Neuronal stem cell (in vitro differentiated cells): ENCODE measurements around the gene PLXNA4.

Experiments
- DNase-seq: peaks from one replicate; pipeline ENCODE4 v3.0.0-alpha.2; 2013; ENCODE audit warnings: low spot score
- H2AFZ ChIP-seq: one replicate; pipeline ENCODE4 v1.6.1; 2013; ENCODE audit warnings: mild to moderate bottlenecking, low read length, inconsistent platforms
- H2AK5ac ChIP-seq: 2 replicates; pipeline ENCODE4 v1.6.1; 2013; ENCODE audit warnings: low read depth, mild to moderate bottlenecking, inconsistent platforms, low read length, moderate library complexity, mixed read lengths
- H2BK120ac ChIP-seq: 2 replicates; pipeline ENCODE4 v1.6.1; 2013; ENCODE audit warnings: low read depth, mild to moderate bottlenecking, inconsistent platforms, low read length, moderate library complexity, mixed read lengths
- H2BK12ac ChIP-seq: one replicate; pipeline ENCODE4 v1.6.1; 2013; ENCODE audit warnings: low read length, inconsistent platforms
- H2BK15ac ChIP-seq: 2 replicates; pipeline ENCODE4 v1.6.1; 2013; ENCODE audit warnings: mild to moderate bottlenecking, low read length, inconsistent platforms, mixed read lengths
- H2BK5ac ChIP-seq: one replicate; pipeline ENCODE4 v1.6.1; 2013; ENCODE audit warnings: inconsistent platforms, mild to moderate bottlenecking, low read length, moderate library complexity
- H3K14ac ChIP-seq: one replicate; pipeline ENCODE4 v1.6.1; 2013; ENCODE audit warnings: low read length, inconsistent platforms
- H3K18ac ChIP-seq: 2 replicates; pipeline ENCODE4 v1.6.1; 2013; ENCODE audit warnings: low read length, inconsistent platforms
- H3K23ac ChIP-seq: 2 replicates; pipeline ENCODE4 v1.6.1; 2013; ENCODE audit warnings: low read depth, mild to moderate bottlenecking, mixed read lengths, low read length, inconsistent platforms; ENCODE audit not compliant: poor library complexity
- H3K27ac ChIP-seq: replicated peaks from 3 replicates; pipeline ENCODE4 v1.5.1; 2013; ENCODE audit warnings: low read length, inconsistent platforms
- H3K27me3 ChIP-seq, 3 experiments: 2 replicates each; pipeline ENCODE4 v1.6.1; 2013; ENCODE audit warnings: low read length in 3 of 3, mild to moderate bottlenecking in 2 of 3, inconsistent platforms in 1 of 3, low read depth in 1 of 3, mixed read lengths in 1 of 3, moderate library complexity in 1 of 3; ENCODE audit not compliant: control insufficient read depth in 3 of 3, insufficient read depth in 3 of 3
- H3K36me3 ChIP-seq, 2 donors: replicated peaks in 1 of 2; 2 replicates each; pipeline ENCODE4 v1.6.1; 2013; ENCODE audit warnings: low read length in 2 of 2; ENCODE audit not compliant: control insufficient read depth in 2 of 2, insufficient read depth in 2 of 2
- H3K4ac ChIP-seq: 2 replicates; pipeline ENCODE4 v1.6.1; 2013; ENCODE audit warnings: inconsistent platforms, mild to moderate bottlenecking, low read length, moderate library complexity
- H3K4me1 ChIP-seq, 2 donors: 1 replicate in 1 of 2; 2 replicates in 1 of 2; pipeline ENCODE4 v1.6.1; 2013; ENCODE audit warnings: low read length in 2 of 2, low read depth in 1 of 2; ENCODE audit not compliant: control insufficient read depth in 2 of 2, insufficient read depth in 1 of 2
- H3K4me2 ChIP-seq: one replicate; pipeline ENCODE4 v1.6.1; 2013; ENCODE audit warnings: mild to moderate bottlenecking, low read length, inconsistent platforms; ENCODE audit not compliant: insufficient read depth, poor library complexity, severe bottlenecking
- H3K4me3 ChIP-seq, 2 donors: 2 replicates each; pipeline ENCODE4 v1.5.1; 2013; ENCODE audit warnings: low read length in 2 of 2, mild to moderate bottlenecking in 2 of 2, inconsistent platforms in 1 of 2, moderate library complexity in 1 of 2
- H3K79me1 ChIP-seq: one replicate; pipeline ENCODE4 v1.6.1; 2013; ENCODE audit warnings: low read depth, mild to moderate bottlenecking, inconsistent platforms, low read length, moderate library complexity
- H3K9ac ChIP-seq: one replicate; pipeline ENCODE4 v1.6.1; 2013; ENCODE audit warnings: mild to moderate bottlenecking, low read depth, low read length, inconsistent platforms; ENCODE audit not compliant: poor library complexity
- H3K9me3 ChIP-seq, 2 donors: replicated peaks in 1 of 2; 2 replicates each; pipeline versions ENCODE3 to v1.6.1; 2013; ENCODE audit warnings: low read length in 2 of 2, mild to moderate bottlenecking in 2 of 2, inconsistent platforms in 1 of 2, low read depth in 1 of 2, mixed read lengths in 1 of 2, moderate library complexity in 1 of 2; ENCODE audit not compliant: control insufficient read depth in 2 of 2, insufficient read depth in 1 of 2
- H4K8ac ChIP-seq: one replicate; pipeline ENCODE4 v1.6.1; 2013; ENCODE audit warnings: low read depth, mild to moderate bottlenecking, inconsistent platforms, low read length, moderate library complexity
- H4K91ac ChIP-seq: one replicate; pipeline ENCODE4 v1.6.1; 2013; ENCODE audit warnings: low read length, low read depth, mild to moderate bottlenecking, inconsistent platforms; ENCODE audit not compliant: poor library complexity
- WGBS, 2 donors: extraction: QIAGEN DNeasy Blood & Tissue Kit; methylation state at CpG; one replicate each; pipeline ENCODE4 v1.1.7; 2013; ENCODE audit warnings: missing lambda C conversion rate in 2 of 2, mixed read lengths in 1 of 2; ENCODE audit not compliant: insufficient read length in 2 of 2, insufficient replicate concordance in 1 of 2; ENCODE audit errors: extremely low coverage in 2 of 2; 5-methylcytosine and 5-hydroxymethylcytosine counted together

PLXNA4 gene

DNA sequence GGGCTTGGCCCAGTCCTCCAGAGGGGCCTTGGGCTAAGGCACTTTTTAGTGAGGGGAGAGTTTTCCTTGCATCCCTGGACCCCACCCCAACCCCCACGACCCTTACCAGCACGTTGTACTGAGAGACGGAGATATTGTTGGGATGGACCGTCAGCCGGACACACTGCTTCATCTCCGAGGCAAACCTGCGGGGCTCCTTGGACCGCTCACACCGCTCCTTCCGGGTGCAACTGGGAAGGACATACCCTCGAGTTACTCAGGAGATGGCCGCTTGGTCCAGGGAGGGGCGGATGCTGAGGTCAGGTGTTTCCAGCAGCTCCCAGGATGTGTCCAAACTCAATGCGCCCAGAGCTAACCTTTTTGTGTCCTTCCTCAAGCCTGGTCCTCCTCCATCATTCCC, 348.0 kb downstream of the PLXNA4 start:
- no CpG with 5 or more reads among the region's 14 CpGs for WGBS, 2 donors
- no peak overlapping the region for H3K14ac ChIP-seq

DNA sequence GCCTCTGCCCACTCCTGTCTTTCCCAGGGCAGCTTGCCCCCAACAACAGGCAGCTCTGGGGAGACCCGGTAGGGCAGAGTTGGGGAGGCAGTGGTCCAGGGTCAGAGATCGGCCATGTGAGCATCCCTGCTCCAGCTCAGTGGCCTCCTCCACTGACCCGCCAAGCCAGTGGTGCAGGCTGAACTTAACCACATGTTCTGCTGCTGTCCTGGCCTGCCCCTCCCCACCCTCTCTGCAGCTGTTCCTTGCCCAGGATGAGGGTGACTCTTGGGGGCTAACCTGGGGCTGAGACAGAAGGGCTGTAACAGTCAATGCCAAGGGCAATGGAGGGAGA, 349.3 kb downstream of the PLXNA4 start:
- Histone ChIP-seq H3K79me1 (no peaks in the 10 kb centered on the region), H3K36me3 (no peaks in the 10 kb centered on the region), H3K4me1 (peaks cover 0 to 11% of the 10 kb centered on the region in 2 donors), H3K4ac (no peak overlapping the region), H3K18ac (peak overlapping the region; percentile 66), H3K14ac (peak overlapping the region; percentile 10), H2AFZ (no peak overlapping the region), H2BK120ac (no peak overlapping the region), H2BK15ac (peak overlapping the region; percentile 43), H3K27me3 (no peaks in the 10 kb centered on the region), H3K9ac (no peak overlapping the region), H3K4me2 (no peak overlapping the region), H4K8ac (no peak overlapping the region), H2BK5ac (peak overlapping the region; percentile 43), H3K27ac (no peak overlapping the region), H3K23ac (peak overlapping the region; percentile 6), H2AK5ac (peak overlapping the region; percentile 88), H2BK12ac (no peak overlapping the region), H3K9me3 (no peaks in the 10 kb centered on the region), H3K4me3 (no peak overlapping the region), H4K91ac (no peak overlapping the region)
- WGBS, 2 donors, result no CpG with 5 or more reads among the region's 3 CpGs
- no peak for DNase-seq

More for the DNA sequence above, 348.0 kb downstream of the PLXNA4 start:
- Histone ChIP-seq H2BK5ac (no peak overlapping the region), H3K23ac (no peak overlapping the region), H3K36me3 (no peaks in the 10 kb centered on the region), H2BK15ac (peak overlapping the region; percentile 31), H4K8ac (no peak overlapping the region), H2AK5ac (peak overlapping the region; percentile 8), H3K9ac (no peak overlapping the region), H2BK12ac (no peak overlapping the region), H3K9me3 (no peaks in the 10 kb centered on the region), H2AFZ (no peak overlapping the region), H4K91ac (no peak overlapping the region), H3K27ac (no peak overlapping the region), H3K79me1 (no peaks in the 10 kb centered on the region), H3K4me3 (no peak overlapping the region), H3K4me2 (no peak overlapping the region), H3K4me1 (peaks cover 0 to 18% of the 10 kb centered on the region in 2 donors), H3K4ac (no peak overlapping the region), H3K27me3 (no peaks in the 10 kb centered on the region), H3K18ac (peak overlapping the region; percentile 11), H2BK120ac (no peak overlapping the region)
- no peak for DNase-seq

DNA sequence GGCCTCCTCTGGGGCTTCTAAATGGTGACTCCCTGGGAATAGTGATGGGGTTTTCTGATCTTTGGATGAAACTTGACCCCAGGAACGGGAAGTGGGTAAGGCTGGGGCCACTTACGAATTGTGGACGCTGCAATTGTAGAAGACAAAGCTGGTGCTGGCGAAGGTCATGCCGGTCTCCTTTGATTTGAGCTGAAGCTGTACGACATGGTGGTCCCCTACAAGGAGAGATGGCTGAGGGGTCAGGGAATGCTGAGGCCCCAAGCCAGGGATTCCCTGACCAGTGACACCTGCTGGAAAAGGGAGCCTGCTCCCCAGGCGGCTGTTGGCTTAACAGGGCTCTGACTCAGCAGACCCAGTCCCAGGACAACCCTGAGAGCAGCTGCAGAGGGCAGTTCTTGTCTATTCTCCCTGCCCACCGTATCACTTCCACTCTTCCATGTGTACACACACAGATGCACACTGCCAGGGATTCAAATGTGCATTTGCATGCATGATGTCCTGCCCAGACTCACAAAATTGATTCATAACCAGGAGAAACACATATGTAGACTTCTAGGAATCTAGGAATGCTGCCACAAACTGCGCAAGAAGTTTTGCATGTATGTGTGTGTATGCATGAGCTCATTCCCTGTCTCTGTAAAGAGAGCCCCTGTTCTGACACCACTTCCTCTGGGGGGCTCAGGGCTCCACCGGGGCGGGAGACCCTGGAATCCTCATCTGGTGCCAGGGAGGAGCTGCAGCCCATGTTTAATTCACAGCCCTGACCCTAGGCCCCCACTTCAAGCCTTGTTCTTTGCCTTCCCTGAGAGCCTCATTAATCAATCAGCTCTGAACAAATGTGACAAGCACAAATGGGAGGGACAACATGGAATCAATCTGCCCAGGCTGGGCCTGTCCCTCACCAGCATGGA, 350.0 kb downstream of the PLXNA4 start:
- H3K9me3 ChIP-seq, result no peaks in the 10 kb centered on the region
- H2BK12ac ChIP-seq, result no peak overlapping the region
- no peak overlapping the region for H3K27ac ChIP-seq
- peak overlapping the region; percentile 43 for H2BK15ac ChIP-seq
- no peak for DNase-seq
- peak overlapping the region; percentile 43 for H2BK5ac ChIP-seq
- H3K27me3 ChIP-seq, result no peaks in the 10 kb centered on the region
- H3K79me1 ChIP-seq, result no peaks in the 10 kb centered on the region
- H3K9ac ChIP-seq, result no peak overlapping the region
- no peak overlapping the region for H2AFZ ChIP-seq
- no peak overlapping the region for H3K23ac ChIP-seq
- no peak overlapping the region for H3K4me2 ChIP-seq
- H3K4ac ChIP-seq, result no peak overlapping the region
- H3K36me3 ChIP-seq, result no peaks in the 10 kb centered on the region
- no CpG with 5 or more reads among the region's 11 CpGs for WGBS, 2 donors
- H2BK120ac ChIP-seq, result no peak overlapping the region
- no peak overlapping the region for H4K8ac ChIP-seq
- peak overlapping the region; percentile 29 for H3K18ac ChIP-seq
- no peak overlapping the region for H4K91ac ChIP-seq
- no peak overlapping the region for H3K4me3 ChIP-seq
- H3K4me1 ChIP-seq, result peaks cover 0 to 7% of the 10 kb centered on the region in 2 donors
- H2AK5ac ChIP-seq, result peak overlapping the region; percentile 33
- H3K14ac ChIP-seq, result no peak overlapping the region

DNA sequence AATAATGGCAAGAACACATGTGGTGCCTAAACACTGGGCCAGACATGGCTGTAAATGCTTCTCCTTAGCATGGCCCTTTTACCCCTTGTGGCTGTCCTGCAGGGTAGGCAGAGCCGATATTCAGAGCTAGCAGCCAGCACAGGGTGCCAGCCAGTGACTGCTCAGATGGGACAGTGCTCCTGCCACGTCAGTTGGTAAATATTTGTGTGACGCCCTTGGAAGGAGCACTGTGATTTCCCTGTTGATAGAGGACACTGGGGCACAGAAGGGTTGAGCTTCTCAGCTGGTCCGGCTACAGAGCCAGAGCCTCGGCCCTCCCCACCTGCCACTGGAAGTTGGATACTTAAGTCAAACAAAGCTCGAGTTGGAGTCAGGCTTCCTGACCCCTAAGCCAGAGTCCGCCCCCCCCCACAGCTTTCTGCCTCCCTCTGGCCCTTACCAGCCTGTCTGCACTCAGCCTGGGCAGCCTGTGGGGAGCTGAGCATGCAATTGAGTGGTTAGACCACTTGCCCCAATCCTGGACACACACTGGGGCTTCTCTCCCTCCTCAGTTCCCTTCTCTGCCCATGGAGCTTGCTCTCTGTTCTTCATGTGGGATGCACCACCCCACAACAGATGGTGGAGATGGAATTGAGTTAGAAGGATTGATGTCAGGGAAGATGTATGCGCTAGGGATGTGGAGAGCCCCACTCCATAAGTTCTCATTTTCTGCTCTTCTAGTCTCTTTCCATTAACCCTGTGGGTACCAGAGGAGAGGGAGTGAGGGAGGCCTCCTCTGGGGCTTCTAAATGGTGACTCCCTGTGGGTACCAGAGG, 350.8 kb downstream of the PLXNA4 start:
- Histone ChIP-seq H2BK15ac (no peak overlapping the region), H3K36me3 (no peaks in the 10 kb centered on the region), H3K27me3 (no peaks in the 10 kb centered on the region), H3K14ac (no peak overlapping the region), H2AFZ (no peak overlapping the region), H2BK120ac (no peak overlapping the region), H3K9ac (no peak overlapping the region), H4K8ac (no peak overlapping the region), H3K27ac (no peak overlapping the region), H4K91ac (no peak overlapping the region), H2BK12ac (no peak overlapping the region), H3K4me3 (no peak overlapping the region), H3K18ac (peak overlapping the region; percentile 53), H2BK5ac (no peak overlapping the region), H3K79me1 (no peaks in the 10 kb centered on the region), H3K4me1 (peaks cover 0 to 7% of the 10 kb centered on the region in 2 donors), H3K4ac (no peak overlapping the region), H3K9me3 (no peaks in the 10 kb centered on the region), H2AK5ac (peak overlapping the region; percentile 60), H3K23ac (no peak overlapping the region), H3K4me2 (no peak overlapping the region)
- no peak for DNase-seq
- no CpG with 5 or more reads among the region's 8 CpGs for WGBS, 2 donors
